Epithelial cell of esophagus (primary cell): ENCODE results near the gene ZNF274.

Experiments used
- DNase-seq: peaks from one replicate; pipeline ENCODE4 v3.0.0; 2010; ENCODE audit warnings: low read depth
- H3K4me3 ChIP-seq: 2 replicates; pipeline ENCODE4 v1.5.1; 2011; ENCODE audit warnings: mild to moderate bottlenecking, low read length, control low read depth
- CTCF ChIP-seq: IDR thresholded peaks from 2 replicates; pipeline ENCODE4 v1.5.1; 2011; ENCODE audit warnings: low read depth, mild to moderate bottlenecking, low read length, control low read depth, inconsistent platforms; ENCODE audit not compliant: insufficient read depth; ENCODE audit errors: missing control alignments

Gene ZNF274

GRCh38 chr19:58154679-58155648 is 27.9 kb upstream of the ZNF274 start:
- TF ChIP-seq CTCF: peak; percentile 85
- H3K4me3 ChIP-seq: peak overlapping the region; percentile 75

GRCh38 chr19:58157045-58157728 is 25.7 kb upstream of the ZNF274 start:
- TF ChIP-seq CTCF: no peak
- DNase-seq: no peak
- H3K4me3 ChIP-seq: no peak overlapping the region

More at GRCh38 chr19:58154679-58155648, 27.9 kb upstream of the ZNF274 start:
- DNase-seq: peak; percentile 95

GRCh38 chr19:58166268-58166667 is 16.6 kb upstream of the ZNF274 start:
- no peak for TF ChIP-seq CTCF
- no peak for DNase-seq
- H3K4me3 ChIP-seq: no peak overlapping the region

- H3K4me3 ChIP-seq: no peak overlapping the region
- TF ChIP-seq CTCF: no peak
- no peak for DNase-seq
Observed at GRCh38 chr19:58166708-58167280, 16.1 kb upstream of the ZNF274 start.

- no peak for TF ChIP-seq CTCF
- peak; percentile 82 for DNase-seq
- no peak overlapping the region for H3K4me3 ChIP-seq
Observed at GRCh38 chr19:58170860-58171259, 12.0 kb upstream of the ZNF274 start.

GRCh38 chr19:58181902-58182576 is 822 bp upstream of the ZNF274 start:
- DNase-seq: peak; percentile 70
- peak overlapping the region; percentile 87 for H3K4me3 ChIP-seq
- TF ChIP-seq CTCF: peak; percentile 70
